GM19438 (cell line): ENCODE results near the gene KLHL33.

Experiments
- ATAC-seq: cut with Tn5 transposase; IDR thresholded peaks from one replicate; pipeline ENCODE4 v1.9.1; 2021; ENCODE audit warnings: low read depth; ENCODE audit not compliant: unreplicated experiment

The KLHL33 gene, protein sequence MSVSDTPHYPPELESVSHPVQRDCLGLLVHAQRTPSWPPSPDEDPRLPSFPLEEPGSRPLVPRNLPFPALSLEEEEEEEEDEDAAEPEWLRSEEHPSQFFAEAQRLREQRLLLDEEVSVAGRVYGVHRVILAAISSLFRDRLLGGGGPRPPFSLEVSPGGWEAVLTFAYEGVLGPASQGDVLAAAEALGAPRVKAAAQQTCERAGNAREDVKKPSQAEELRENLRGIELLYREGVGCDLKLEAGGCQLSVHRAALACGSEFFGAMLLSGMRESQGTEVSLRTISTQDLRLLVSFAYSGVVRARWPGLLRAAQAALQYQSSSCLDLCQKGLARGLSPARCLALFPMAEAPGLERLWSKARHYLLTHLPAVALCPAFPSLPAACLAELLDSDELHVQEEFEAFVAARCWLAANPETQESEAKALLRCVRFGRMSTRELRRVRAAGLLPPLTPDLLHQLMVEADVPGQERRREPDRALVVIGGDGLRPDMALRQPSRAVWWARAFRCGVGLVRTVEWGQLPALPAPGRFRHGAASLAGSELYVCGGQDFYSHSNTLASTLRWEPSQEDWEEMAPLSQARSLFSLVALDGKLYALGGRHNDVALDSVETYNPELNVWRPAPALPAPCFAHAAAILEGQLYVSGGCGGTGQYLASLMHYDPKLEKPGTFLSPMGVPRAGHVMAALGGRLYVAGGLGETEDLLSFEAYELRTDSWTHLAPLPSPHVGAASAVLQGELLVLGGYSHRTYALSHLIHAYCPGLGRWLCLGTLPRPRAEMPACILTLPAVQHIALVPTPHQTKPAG

DNA sequence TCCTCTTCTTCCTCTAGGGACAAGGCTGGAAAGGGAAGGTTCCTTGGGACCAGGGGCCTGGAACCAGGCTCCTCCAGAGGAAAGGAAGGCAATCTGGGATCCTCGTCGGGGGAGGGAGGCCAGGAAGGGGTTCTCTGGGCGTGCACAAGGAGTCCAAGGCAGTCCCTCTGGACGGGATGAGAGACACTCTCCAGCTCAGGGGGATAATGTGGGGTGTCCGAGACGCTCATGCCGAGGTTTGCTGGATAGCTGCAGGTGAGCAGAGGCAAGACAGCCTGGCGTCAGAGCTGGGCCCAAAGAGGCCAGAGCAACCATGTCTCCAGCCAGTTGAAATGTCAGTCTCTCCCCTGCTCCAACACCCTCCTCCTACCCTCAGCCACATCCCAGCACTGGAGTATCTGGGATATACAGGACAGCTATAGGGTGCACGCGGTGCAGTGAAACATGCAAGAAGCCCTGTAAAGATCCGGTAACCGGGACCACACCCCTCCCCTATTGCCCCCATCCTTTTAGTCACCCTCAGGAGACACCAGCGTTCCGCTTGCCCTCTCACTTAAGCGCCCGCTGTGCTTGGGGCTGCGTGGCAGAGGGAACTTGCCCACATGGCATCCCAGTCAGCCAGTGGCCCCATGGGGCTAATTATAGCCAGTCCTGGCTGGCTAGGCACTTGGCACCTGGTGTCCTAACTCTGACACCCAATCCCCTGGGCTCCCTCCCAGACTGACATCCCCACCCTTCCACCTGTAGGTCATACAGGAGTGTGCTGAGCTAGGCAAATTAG is at the start of gene KLHL33:
Gene KLHL33, minus strand, starts transcription at position 585 of the 781 bp plus-strand sequence. Its CDS starts 355 bp downstream, at position 230.
- ATAC-seq, result no peak

DNA sequence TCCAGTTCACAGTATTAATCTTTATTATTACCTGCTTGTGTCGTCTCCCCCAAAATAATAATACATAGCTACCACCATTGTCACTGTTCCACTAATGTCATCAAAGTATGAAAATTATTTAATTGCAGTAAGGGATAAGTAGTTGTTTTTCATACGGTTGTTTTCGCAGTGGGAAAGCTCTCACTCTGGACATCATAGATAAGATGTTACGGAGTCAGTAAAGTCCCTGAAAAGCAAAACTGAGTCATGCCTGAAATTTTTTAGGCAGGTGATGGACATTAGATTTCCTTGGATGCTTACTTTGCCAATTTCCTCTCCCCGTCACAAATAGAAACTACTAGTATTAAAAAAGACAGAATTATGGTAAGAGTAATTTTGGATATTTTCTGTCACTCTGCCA is 46.4 kb upstream of the KLHL33 start:
- ATAC-seq, result no peak

DNA sequence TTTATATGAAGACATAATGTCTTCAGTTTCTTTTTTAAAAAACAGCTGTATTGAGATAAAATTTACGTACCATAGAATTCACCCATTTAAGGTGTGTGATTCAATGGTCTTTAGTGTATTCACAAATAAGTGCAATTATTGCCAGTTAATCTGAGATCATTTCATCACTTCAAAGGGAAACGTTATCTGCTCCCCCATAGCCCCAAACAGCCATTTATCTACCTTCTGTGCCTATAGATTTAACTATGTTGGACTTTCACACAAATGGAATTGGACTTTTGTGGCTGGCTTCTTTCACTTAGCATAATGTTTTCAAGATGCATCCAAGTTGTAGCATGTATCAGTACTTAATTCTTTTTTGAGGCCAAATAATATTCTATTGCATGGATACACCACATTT is 42.9 kb upstream of the KLHL33 start:
- no peak for ATAC-seq

DNA sequence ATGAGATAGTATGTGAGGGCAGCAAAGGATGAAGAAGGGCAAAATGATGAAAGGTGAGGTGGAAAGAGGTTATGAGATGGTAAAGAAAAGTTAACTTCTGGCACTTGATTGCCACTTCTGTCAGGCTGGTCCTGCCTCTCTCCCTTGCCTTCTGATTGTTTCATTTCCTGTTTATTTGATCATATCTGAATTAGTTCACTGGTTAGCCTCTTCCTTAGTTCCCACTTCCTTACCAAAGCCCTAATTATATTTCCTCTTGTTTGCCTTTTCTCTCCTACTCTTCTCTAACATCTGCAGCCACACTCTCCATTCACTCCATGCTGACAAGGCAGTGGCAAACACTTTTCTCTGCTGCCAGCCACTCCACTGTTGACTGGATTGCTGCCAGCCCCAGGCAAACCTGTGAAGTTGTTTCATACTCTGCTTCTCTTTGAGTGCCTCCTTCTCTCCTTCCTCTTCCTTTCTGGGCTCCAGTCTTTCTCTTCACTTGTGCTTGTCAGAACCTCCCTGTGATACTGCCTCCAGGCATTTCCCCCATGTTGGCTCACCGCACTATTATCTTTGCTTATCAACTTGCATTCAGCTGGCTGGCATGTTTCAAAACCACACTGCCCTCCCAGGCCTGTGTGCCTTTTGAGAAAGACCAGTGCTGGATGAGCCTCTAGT is 41.4 kb upstream of the KLHL33 start:
- no peak for ATAC-seq

DNA sequence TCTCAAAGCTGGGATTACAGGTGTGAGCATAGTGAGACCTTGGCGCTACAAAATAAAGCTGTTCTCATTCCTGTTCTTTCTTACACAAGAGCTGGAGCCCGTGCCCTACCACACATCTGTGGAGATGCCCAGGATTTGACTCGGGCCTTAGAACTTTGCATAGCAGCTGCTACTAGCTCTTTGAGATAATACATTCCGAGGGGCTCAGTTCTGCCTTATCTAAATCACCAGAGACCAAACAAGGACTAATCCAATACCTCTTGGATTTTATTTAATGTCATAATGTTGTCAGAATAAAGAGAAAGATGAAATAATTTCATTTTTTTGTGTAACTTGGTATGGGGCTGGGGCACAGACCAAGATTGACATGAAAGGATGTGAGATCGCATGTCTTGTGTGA is 40.8 kb upstream of the KLHL33 start:
- no peak for ATAC-seq

DNA sequence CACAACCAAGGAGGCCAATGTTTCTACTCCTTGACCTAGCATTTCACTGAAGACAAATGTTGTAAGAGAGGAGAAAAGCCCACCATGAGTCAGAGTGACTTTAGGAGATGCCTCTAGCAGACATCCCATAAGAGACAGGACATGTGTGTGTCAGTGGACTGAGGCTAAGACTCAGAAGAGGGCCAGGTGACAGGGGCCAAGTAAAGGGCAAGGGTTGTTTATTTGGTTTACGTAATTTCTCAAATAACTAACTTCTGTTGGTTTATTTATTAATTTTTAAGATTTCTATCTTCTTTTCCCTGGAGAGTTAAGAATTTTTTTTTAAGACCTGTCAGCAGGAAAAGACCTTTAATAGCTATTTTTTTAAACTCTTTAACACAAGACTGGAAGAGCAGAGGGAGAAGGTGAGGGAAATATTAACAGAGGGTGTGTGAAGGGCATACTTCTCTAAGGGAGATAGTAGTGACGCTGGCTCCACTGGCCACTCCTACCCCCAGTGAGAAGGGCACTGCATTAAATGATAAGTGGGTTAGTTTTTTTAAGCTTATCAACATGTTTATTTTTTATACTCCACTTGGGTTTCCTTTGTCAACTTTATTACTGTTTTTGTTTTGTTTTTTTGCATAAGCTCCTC is 36.7 kb upstream of the KLHL33 start:
- ATAC-seq, result no peak

DNA sequence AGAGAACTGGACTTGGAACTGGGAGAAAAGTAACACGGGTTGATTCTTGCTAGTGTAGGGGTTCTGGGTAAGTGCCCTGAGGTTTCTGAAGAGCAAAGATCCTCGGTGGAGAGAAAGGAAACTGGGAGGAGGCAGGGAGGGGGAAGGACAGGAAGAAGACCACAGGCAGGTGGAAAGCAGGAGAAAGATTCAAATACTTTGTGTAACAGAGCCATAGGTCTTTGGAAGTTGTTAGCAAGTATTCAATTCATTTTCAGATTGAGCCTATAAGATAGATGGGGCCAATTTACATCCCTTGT is 34.6 kb upstream of the KLHL33 start:
- ATAC-seq, result no peak

DNA sequence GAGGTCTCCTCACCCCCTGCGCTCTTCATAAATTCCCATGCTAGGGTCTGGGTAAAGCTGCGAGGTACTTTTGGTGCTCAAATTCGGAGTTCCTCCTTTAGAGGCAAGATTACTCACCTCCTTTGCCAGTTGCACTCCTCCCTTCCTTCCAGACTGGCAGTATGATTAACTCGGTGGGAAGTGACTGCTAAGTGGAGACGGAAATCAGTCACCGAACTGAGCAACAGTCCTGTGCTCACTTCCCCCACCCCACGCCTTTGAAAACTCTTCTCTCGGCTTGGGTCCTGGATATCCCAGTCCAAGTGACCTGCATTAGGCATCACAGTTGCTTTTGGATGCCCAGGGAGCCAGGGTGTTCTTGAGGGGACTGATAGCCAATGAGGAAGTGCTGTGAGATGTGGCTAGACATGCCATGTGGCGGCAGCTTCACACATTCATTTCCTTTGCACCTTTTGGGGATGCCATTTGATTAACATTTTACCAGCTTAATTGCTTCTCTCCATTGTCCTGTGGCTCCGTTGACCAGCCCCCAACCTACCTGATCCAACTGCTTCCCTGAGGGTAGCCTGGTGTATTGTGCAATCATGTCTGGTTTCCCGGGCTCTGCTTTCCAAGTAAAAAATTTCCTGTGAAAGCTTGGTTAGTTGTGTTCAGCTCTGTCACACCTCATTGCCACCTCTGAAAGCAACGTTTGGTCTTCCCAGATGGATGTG is 34.1 kb upstream of the KLHL33 start:
- peak; percentile 36 for ATAC-seq

DNA sequence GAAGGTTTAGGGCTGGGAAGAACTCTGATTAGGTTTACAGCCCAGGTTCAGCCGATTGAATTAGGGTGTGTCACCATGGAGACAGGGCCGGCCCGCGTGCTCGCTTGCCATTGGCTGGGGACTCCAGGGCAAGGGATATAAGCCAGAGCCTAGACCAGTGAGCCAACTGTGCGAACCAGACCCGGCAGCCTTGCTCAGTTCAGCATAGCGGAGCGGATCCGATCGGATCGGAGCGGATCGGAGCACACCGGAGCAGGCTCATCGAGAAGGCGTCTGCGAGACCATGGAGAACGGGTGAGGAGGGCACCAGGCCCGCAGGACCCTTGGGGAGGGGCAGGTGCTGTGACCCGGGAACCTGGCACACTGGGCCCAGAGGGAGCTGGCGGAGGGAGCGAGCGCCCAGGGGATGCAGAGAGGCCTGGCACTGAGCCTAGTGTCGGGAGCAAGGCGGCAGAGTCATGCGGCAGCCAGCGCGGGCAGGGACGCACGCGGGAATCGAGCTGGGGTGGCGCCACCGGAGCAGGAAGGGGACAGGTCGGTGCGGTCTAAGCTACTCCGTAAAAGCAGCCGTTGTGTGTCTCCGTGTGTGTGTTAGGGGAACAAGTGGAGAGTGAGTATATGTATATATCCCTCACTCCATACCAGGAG is 33.4 kb upstream of the KLHL33 start, which contains the start of gene PNP:
Gene PNP, plus strand, starts transcription at position 165 of the 648 bp plus-strand sequence. Its CDS starts 119 bp downstream, at position 284.
- peak; percentile 94 for ATAC-seq

DNA sequence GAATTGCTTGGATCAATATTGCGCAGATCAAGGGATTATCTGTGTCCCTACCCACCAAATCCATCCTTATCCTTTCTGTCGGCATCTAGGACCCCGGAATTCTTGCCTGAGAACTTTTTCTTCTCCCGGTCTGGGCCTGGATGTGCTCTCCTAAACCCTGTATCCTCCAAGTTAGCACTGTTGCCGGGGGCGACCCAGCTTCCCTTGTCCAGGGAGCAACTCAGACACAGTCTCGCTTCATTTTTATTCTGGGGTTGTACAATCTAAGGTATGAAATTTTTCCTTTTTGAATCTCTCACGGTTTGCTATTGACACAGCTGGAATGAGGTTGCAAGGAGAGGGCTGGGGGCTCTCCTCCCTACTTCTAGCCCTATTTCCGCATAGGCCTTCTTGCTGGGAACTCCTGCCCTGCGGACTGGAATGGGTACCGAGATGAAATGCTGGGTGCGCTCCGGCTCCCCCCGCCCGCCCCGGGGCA is 32.8 kb upstream of the KLHL33 start:
- ATAC-seq, result no peak

DNA sequence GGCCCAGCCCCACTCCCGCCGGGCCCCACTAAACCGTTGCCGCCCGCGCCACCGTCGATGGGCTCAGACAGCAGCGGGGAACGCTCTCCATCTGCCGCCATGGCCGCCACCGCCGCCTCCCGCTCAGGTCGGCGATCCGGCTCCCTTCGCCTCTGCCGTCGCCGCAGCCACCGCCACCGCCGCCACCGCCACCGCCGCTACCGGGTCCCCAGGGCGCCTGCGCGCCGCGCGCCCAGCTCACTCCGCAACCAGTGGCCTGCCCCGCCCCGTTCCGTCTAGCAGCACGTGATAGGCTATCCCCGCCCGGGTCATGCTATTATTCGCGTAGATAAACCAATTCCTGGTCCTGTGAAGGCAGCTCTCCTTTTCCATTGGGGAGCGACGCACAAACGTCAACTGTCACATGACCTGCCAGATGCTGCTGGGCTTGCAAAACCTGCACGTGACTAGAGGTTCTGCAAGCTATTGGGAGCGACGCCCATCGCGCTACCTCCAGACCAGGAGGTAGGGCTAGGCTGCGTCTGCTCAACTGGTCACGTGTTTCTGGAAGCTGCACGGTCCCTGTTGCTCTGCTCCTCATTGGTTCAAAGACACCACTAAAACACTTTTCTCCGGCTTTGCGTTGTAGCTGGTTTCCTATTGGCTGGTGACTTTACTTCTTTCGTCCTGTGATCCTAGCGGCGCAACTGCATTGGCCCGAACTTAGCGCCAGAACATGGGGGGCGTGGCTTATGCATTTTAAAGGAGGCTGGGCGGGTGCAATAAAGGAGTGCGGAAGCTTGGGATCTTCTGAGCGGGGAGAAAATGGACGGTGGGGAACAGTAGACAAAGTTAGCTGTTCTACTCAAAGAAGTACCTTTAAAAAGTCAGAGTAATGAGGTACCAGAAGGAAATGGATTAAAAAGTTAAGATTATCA is 25.5 kb upstream of the KLHL33 start, which contains the start of gene PIP4P1:
Gene PIP4P1, minus strand, starts transcription at position 210 of the 917 bp plus-strand sequence. Its CDS starts 109 bp downstream, at position 101.
- ATAC-seq, result peak; percentile 94

DNA sequence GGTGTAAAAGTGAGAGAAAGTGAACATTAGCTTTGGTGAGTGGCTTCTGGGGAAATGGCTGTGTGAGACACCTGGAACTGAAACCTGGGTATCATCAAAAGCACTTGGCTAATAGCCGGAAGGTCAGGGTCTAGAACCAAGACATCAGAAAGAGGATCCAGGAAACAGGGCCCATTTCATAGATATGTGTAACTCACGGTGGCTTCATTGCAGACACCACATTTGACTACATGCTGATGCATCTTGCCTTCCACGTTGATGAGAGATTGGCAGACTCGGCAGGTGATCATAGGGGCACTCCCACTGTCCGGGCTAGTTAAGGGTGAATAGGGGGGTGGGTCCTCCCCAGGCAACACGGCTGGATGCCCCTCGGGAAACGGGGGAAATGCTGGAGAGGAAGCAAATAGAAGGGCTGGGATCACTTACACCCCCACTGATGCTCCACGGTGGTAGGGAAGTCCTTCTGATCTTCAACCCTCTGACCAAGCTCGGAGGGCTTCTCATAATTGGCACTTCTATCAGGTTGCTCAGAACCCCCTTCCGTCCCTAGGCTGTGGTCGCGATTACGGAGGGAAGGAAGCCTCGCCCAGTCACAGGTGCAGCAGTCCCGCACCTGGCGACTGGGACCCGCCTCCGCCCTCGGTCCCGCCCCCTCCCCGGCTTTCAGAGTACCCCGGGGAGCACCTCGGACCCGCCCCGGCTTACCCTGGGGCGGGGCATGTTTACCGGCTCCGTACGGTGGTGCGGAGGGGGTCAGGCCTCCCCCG is 24.7 kb upstream of the KLHL33 start:
- peak; percentile 2 for ATAC-seq

DNA sequence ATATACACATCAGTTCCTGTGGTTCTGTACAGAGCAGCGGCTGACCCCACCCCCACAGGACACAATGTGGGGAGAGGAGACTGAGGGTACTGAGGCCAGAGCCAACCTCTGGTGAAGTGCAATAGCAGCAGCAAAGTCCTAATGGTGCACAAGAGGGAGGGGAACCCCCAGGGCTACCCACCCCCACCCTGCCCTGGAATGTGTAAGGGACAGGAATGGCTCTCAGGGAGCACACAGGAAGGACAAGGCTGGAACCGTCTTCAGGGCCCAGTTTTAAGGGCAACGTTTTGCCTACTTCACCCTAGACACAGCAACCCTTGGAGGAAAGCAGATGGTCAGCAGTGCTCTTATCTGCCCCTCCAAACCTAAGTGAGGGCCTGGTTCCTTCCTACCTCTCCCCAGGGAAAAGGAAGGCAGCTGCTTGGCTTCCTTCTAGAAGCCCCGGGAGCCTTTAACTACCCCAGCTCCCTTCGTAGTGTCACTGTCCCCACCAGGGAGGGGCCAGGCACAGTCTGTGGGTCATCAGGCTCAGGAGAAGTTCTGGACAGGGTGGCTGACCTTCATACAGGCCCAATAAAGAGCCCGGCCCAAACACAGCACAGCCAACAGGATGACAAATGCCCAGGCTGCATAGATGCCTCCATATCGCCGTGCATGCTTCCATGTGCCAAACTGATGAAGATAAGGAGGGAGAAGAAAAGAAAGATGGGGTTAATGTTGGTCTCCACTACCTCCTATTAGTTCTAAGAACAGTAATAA is 22.2 kb upstream of the KLHL33 start:
- ATAC-seq, result no peak

DNA sequence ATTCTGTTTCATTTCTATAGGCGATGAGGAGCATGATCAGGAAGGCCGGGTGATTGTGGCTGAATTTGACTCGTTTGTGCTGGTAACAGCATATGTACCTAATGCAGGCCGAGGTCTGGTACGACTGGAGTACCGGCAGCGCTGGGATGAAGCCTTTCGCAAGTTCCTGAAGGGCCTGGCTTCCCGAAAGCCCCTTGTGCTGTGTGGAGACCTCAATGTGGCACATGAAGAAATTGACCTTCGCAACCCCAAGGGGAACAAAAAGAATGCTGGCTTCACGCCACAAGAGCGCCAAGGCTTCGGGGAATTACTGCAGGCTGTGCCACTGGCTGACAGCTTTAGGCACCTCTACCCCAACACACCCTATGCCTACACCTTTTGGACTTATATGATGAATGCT is 21.0 kb upstream of the KLHL33 start:
- no peak for ATAC-seq

DNA sequence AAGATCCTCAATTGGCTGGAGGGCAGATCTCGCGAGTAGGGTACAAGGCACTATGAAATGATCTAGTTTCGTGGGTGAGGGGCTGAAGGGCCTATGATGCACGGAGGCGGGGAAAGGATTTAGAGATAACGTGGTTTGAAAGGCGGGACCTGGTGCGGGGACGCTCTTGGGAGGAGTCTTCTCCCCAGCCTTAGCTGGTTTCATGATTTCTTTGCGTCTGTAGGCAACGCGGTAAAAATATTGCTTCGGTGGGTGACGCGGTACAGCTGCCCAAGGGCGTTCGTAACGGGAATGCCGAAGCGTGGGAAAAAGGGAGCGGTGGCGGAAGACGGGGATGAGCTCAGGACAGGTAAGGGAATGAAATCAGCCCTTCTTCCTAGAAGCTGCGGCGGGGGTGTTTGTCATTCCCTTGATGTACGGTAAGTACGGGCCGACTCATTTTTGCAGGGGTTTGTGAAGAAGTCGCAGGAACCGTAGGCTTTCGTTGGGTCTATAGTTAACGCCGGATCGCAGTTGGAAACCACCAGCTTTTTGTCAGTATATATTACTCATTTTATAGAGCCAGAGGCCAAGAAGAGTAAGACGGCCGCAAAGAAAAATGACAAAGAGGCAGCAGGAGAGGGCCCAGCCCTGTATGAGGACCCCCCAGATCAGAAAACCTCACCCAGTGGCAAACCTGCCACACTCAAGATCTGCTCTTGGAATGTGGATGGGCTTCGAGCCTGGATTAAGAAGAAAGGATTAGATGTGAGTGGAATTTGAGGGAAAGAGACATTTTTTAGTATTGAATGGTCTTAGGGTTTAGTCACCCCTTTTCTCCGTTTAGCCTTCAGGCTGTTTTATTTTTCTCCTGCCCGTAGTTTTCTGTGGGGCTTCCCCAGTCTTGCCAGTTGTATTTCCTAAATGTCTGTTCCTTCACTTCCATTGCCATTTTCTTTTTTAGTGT is 19.7 kb upstream of the KLHL33 start:
- ATAC-seq, result peak; percentile 41
